Measurements from ENCODE around the gene AMH.

The AMH gene

DNA sequence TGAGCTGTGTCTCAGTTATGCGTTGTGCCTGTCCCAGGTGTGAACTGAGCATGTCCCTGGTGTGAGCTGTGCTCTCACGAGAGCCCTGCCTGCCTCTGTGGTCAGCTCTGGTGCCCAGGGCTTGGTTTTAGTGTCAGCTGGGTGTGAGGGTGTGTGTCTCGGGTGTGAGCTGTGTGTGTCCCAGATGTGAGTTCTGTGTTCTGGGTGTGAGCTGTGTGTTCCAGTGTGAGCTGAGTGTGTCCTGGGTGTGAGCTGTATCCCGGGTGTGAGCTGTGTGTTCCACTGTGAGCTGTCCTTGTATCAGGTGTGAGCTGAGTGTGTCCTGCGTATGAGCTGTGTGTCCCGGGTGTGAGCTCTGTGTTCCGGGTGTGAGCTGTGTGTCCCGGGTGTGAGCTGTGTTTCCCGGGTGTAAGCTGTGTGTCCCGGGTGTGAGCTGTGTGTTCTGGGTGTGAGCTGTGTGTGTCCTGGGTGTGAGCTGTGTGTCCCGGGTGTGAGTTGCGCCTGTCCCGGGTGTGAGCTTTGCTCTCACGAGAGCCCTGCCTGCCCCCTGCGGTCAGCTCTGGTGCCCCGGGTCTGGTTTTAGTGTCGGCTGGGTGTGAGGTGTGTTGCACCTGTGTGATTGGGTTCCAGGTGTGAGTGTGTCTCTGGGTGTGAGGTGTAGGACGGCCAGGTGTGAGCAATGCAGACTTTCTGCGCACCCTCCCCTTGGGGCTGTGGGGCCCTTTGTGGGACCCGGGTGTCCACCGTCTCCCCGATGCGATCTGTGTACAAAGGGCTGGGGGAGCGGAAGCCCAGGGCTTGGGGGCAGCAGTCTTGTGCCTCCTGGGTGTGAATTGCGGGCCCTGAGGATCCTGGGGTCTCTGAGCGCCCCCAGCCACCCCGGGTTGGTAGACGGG is 39.9 kb downstream of the AMH start:
- no peak for DNase-seq

DNA sequence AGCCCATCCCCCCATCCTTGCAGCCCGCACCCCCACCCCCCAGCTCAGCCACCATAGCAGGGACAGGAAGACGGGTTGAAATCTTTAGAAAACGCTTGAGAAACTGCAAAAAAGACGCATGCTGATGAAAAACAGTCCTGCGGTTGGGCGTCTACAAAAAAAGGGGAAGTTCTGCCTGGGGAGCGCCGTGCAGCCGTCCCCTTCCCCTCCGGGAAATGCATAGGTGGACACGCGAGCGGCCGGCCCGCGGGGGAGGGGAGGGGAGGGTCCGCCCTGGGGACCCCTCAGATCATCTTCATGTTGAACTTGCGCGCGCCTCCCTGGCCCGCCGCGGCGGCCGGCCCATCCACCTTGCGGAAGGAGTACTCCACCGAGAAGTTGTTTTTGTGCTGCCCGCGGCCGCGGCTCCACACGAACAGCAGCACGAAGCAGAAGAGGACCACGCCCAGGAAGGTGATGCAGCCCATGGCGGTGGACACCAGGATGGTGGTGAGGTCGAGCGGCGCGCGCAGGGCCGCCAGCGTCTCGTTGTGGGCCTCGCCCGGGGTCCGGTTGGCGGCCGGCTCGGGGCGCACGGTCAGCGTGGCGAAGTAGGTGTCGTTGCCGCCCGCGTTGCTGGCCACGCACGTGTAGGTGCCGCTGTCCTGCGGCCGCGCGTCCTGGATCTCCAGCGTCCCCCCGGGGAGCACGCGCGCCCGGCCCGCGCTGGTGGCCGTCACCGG is 40.8 kb downstream of the AMH start:
- no peak for DNase-seq

DNA sequence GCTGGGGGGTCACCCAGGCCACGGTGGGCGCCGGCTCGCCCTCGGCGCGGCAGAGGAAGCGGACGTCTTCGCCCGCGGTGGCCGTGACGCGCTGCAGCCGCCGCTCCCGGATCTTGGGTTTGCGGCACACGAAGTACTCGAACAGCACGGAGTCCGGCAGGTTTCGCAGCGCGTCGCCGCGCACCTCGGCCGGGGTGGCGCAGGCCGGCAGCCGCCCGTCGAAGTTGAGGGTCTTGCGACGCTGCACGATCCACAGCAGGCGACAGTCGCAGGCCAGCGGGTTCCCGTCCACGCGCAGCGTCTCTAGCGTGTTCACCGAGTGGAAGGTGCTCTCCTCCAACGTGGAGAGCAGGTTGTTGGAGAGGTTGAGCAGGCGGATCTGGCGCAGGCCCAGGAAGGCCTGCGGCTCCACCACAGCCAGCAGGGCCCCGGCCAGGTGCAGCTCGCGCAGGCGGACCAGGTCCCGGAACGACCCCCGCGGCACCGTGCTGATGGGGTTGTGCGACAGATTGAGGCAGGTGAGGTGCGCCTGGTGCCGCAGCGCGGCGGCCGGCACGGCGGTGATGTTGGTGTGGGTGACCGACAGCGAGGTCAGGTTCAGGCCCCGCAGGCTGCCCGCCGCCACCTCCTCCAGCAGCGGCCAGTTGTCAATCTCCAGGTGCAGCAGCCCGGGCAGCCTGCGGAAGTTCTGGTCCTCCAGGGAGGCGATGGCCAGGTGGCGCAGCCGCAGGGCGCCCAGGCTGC is 41.5 kb downstream of the AMH start:
- DNase-seq: peak; percentile 49

DNA sequence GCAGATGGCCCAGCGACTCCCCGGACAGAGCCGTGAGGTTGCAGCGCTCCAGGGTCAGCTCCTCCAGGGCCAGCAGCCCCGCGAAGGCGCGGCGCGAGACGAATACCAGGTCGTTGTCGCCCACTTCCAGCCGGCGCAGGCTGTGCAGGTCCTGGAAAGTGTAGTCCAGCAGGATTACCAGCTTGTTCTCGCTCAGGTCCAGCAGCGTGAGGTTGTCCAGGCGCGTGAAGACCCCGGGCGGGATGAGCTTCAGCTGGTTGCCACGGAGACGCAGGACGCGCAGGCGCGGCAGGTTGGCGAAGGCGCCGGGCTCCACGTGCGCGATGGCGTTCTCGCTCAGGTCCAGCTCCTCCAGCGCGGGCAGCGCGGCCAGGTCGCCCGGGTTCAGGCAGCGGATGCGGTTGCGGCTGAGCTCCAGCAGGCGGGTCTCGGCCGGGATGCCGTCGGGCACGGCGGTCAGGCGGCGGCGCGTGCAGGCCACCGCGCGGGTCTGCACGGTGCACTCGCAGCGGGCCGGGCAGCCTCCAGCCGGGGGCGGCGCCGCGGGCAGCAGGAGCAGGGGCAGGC is 42.1 kb downstream of the AMH start:
- no peak for DNase-seq

DNA sequence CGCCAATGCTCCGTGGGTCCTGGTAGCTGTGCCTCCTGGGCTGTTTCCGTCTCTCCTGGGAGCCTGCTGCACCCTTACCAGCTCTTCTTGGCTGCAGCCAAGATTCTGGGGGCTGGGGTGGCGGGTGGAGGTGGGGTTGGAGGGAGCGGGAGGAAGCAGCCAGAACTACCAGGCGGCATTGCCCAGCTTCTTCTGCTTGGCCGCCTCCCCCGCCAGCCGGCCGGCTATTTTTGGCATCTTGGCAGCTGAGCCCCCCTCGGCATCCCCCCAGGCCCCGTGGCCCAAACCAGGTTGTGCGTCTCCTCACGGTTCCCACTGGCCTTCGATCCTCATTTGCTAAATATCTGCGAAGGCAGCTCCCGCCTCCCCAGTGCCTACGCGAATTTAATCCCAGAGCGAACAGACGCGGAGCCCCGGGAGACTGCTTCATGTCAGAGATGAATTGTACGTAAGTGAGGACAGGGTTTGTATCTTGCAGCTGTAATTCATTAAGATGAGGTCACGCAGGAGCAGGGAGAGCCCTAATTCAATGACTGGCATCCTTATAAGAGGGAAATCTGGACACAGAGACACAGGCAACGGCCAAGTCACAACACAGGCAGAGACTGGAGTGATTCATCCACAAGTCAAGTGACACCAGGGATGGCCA is 45.7 kb downstream of the AMH start:
- DNase-seq: no peak

DNA sequence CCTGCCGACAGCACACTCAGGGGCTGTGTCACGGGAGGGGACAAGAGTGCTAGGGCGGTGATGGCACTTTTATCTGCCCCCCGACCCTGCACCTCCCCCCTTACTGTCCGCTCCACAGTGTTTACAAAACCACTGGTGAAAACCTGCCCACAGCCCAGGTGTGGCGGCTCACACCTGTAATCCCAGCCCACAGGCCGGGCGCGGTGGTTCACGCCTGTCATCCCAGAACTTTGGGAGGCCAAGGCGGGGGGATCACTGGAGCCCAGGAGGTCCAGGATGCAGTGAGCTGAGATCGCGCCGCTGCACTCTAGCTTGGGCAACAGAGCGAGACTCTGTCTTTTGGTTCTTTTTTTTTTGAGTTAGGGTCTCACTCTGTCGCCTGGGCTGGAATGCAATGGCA is 47.0 kb downstream of the AMH start:
- DNase-seq: no peak

DNA sequence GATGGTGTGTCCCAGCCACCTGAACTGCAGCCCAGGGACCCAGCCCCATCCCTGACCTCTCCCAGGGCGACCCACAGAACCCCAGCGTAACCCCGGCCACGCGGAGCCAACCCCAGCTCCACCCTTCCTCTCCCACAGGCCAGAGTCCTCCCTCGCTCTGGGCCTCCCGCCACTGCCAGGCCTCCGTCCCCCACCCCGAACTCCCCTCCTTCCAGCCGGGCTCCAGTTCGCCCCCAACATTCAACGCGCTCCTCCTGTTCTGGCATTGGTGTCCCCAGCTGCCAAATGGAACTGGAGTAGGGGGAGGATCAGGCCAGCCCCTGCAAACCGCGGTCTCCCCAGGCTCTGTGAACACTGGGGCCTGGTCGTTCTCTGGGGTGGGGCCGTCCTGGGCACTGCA is 51.4 kb downstream of the AMH start:
- no peak for DNase-seq
